C1 segment of cervical spinal cord (tissue), 14 donors: ENCODE measurements around the gene LILRB3.
"Not testable (repeated sequence)": the region's sequence is repeated elsewhere in the genome, so short reads cannot be mapped to it uniquely, and the experiment has no call there.

Source experiments
- DNase-seq, 14 donors: peaks; one replicate each; lab custom pipeline; 2025; lab: John Stamatoyannopoulos, UW

Gene LILRB3

GRCh38 chr19:54190503-54191010, 32.2 kb downstream of the LILRB3 start:
- DNase-seq = peak; percentile 97 to 100 (median 99)

- DNase-seq = peak; percentile 99 to 100 (median 100)
Measured at GRCh38 chr19:54189735-54190502, 32.9 kb downstream of the LILRB3 start.

GRCh38 chr19:54189145-54189734, 33.6 kb downstream of the LILRB3 start, which contains the start of gene MBOAT7:
Gene MBOAT7, minus strand, starts transcription at chr19:54189580. Its CDS starts 1,072 bp downstream, at chr19:54188508.
- no peak for DNase-seq

- DNase-seq = peak in 8 of 14 donors; percentile 10 to 45 (median 24)
Measured at GRCh38 chr19:54188215-54188871, 34.5 kb downstream of the LILRB3 start.

- DNase-seq = no peak
Measured at GRCh38 chr19:54186934-54187381, 35.8 kb downstream of the LILRB3 start.

- DNase-seq = no peak
Measured at GRCh38 chr19:54186351-54186750, 36.5 kb downstream of the LILRB3 start.

GRCh38 chr19:54183431-54183830, 39.4 kb downstream of the LILRB3 start:
- DNase-seq = no peak

GRCh38 chr19:54181894-54182293, 40.9 kb downstream of the LILRB3 start:
- not testable (repeated sequence) for DNase-seq

GRCh38 chr19:54180691-54181091, 42.1 kb downstream of the LILRB3 start:
- DNase-seq = no peak

- DNase-seq = peak in 4 of 14 donors; percentile 9 to 36 (median 30)
Measured at GRCh38 chr19:54179921-54180461, 42.8 kb downstream of the LILRB3 start.

- no peak for DNase-seq
Measured at GRCh38 chr19:54179262-54179852, 43.5 kb downstream of the LILRB3 start.

GRCh38 chr19:54178581-54179261, 44.1 kb downstream of the LILRB3 start:
- peak in 4 of 14 donors; percentile 6 to 40 (median 27) for DNase-seq

- DNase-seq = no peak
Measured at GRCh38 chr19:54173951-54174834, 48.6 kb downstream of the LILRB3 start.

- DNase-seq = no peak
Measured at GRCh38 chr19:54173359-54173699, 49.5 kb downstream of the LILRB3 start.

GRCh38 chr19:54172471-54173358, 50.1 kb downstream of the LILRB3 start, which contains the start of gene TMC4:
Gene TMC4, minus strand, starts transcription at chr19:54173160. Its CDS starts 43 bp downstream, at chr19:54173117.
- DNase-seq = no peak

GRCh38 chr19:54171736-54172431, 50.9 kb downstream of the LILRB3 start:
- DNase-seq = not testable (repeated sequence)

- no peak for DNase-seq
Measured at GRCh38 chr19:54169149-54169740, 53.6 kb downstream of the LILRB3 start.
